Measurements from ENCODE around the gene TOP3A.
"Not testable (repeated sequence)": the region's sequence is repeated elsewhere in the genome, so short reads cannot be mapped to it uniquely, and the experiment has no call there.

Gene TOP3A

DNA sequence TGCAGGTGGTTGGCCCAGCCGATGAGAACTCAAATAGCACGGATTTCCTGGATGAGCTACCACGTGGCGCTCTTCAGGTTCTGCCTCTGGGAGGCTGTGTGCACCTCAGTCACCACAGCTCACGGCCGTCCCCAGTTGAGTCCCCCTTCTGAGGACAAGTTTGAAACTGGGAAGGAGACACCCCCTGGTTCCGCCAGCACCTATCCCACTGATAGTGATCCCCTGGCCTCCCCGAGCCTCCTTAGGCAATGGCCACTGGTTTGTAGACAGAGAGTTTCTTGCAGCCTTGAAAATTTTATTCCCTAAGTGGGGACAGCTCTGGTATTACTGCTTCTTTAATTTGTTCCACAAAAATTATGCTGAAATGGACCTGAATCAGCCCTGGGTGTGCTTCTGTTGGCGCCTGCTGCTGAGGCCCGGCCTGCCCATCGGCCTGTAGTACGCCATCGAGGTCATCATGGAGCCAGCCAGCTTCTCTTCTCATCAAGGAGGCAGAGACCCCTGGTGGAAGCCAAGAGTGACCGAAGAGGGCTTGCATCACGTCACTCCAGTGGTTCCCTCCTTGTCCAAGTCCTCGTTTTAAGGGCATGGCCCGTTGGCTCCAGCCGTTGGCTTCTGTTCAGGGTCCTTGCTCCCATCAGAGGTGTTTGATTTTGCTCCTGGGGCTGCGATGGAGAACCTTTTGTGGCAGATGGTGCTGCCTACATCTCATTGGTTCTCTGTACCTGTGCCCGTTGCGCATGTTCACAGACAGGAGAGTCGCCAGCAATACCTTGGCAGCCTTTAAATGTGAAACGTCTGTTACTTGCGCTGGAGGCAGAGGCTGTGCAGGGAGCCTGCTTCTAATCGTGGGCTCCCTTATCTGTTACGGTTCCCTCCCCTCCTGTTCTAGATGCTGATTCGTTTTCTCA lies 9.6 kb upstream of the TOP3A start:
- DNase-seq (ENCODE audit: low read depth in 3 of 3): no peak

DNA sequence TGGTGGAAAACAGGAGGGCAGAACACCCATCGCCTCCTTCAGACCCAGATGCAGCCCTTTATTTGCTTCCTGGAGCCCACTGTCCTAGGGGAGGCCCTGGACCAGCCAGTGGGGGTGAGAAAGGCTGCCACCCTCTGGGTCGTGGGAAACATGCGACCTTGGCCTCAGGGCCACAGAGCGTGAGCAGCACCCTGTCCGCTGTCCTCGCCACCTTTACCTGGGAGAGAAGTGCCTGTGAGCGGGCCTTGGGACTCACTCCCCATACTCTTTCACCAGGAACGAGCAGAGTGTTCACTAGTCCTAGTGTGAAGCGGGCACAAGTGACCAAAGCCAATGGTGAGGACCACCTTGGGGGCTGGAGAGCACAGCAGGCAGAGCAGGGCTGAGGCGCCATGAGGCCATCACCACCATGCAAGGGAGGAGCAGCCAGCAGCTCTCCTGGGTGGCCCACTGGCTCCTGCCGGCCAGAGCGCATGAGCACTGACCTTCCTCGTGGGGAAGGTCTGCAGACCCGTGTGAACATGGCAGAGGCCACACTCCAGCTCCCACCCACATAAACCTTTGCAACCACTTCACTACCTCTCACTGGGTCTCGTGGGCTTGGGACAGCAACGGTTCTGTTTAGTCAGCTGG lies 8.8 kb upstream of the TOP3A start:
- no peak for DNase-seq (ENCODE audit: low read depth in 3 of 3)

DNA sequence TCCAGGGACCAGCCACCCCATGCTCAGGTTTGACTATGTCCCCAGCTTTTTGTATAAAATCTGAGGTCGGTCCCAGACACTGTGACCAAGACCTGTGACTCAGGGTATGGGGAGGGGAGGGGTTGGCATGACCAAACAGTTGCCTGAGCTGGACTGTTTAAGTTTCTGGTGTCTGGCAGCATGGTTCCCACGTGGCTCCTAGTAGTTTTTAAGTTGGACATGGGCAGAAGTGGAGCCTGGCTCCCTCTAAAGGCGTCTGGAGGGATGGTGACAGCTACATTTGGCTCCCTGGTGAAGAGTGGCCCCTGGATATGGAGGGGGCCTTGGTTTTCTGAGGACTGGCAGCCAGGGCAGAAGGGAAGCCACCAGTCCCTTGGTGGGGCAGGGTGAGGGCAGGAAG lies 8.2 kb upstream of the TOP3A start:
- no peak for DNase-seq (ENCODE audit: low read depth in 3 of 3)

DNA sequence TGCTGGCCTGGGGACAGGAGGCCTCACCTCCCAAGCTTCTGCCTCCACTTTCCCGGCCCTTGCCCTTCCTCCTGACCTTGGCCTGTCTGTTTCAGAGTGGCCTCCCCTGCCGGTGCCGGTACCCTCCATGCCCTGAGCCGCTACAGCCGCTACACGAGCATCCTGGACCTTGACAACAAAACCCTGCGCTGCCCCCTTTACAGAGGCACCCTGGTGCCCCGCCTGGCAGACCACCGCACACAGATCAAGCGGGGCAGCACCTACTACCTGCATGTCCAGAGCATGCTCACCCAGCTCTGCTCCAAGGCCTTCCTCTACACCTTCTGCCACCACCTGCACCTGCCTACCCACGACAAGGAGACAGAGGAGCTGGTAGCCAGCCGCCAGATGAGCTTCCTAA lies 7.7 kb upstream of the TOP3A start:
- no peak for DNase-seq (ENCODE audit: low read depth in 3 of 3)

DNA sequence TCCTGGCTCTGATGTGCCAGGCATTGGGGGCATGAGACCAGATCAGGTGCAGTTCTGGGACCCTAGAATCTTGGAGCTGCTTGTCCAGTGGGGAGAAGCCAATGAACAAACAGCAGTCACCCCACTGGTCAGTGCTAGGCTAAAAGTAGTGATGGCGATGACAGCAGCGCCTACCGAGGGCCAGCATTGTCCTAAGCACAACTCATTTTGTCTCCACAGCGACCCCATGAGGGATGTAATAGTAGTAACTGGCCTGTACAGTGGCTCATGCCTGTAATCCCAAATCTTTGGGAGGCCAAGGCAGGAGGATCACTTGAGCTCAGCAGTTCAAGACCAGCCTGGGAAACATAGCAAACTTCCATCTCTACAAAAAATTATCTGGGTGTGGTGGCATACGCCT lies 6.5 kb upstream of the TOP3A start:
- no peak for DNase-seq (ENCODE audit: low read depth in 3 of 3)

DNA sequence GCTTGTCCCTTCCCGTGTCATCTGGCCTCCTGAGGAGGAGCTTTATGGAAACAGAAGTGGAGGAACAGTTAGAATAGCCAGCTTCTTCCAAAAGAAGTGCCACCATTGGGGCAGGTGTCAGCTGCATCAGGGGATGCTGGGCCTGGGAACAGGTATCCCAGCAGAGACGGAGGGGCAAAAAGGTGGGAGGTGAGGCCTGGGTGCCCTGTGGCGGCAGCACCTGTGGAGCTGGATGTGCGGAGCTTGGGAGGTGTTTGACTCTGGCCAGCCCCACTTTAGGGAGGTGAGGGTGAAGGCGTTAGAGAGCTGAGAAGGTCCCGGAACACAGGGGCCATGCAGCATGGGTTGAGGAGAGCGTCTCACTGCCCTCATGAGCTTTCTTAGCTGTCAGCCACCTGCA lies 5.5 kb upstream of the TOP3A start:
- no peak for DNase-seq (ENCODE audit: low read depth in 3 of 3)

DNA sequence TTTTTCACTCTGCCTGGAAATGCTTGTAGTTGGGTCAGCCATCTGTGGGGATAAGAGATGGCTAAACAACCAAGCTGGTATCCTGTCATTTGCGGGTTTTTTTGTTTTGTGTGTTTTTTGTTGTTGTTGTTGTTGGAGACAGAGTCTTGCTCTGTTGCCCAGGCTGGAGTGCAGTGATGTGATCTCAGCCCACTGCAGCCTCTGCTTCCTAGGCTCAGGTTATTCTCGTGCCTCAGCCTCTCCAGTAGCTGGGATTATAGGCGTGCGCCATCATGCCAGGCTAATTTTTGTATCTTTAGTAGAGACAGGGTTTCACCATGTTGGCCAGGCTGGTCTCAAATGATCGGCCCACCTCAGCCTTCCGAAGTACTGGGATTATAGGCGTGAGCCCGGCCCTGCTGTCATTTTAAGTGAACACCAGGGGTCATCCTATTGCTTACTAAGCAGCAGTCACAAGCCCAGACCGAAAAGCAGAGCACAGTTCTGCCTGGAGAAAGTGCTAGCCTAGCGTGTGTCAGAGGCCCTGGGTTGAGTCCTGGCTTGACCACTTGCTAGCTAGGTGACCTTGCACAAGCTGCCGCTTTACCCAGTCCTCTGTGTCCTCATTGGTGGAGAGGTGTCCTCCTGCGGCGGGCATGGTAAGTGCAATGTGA lies 4.9 kb upstream of the TOP3A start:
- DNase-seq (ENCODE audit: low read depth in 3 of 3): no peak

DNA sequence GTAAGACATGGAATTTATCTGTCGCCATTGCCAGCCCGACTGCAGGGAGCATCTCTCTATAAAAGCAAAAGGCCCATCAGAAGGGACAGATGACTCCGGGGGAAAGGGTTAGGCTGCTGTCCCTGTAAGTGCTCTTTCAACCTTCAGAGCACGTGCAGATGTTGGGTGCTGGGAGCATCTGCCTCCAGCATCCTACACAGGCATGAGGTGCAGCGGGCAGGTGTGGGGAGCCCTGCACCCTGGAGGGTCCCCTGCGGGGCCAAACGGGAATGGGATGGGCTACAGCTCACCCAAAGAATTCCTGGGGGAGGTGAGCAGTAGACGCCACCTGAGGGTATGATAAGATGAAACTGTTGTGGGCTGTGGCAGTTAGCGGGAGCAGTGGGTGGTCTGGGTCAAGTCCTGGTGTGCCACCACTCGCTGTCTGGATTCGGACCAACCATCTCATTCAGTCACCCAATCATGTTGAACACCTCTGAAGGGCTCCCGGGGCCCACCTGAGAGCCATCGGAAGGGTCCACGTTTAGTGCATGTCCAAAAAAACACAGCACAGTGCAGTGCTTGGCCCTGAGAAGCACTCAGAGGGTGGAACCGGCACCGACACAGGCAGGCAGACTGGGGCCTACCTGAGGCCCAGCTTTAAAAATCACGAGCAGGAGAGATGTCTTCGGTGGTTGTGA lies 4.1 kb upstream of the TOP3A start:
- DNase-seq (ENCODE audit: low read depth in 3 of 3): no peak

DNA sequence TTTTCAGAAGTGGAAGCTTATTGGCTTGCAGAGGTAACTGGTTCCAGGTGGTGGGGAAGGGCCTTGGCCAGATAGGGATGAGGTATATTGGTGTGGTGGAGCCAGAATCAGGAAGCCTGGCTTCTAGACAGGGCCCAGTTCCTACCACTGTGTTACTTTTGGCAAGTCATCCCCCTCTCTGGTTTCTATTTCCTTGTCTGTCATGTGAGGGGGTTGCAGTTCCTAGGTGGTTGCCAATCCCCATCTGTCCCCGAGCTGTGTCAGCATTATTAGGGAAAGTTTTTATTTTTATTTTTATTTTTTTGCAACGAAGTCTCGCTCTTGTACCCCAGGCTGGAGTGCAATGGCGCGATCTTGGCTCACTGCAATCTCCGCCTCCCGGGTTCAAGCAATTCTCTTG lies 3.3 kb upstream of the TOP3A start:
- DNase-seq (ENCODE audit: low read depth in 3 of 3): no peak

DNA sequence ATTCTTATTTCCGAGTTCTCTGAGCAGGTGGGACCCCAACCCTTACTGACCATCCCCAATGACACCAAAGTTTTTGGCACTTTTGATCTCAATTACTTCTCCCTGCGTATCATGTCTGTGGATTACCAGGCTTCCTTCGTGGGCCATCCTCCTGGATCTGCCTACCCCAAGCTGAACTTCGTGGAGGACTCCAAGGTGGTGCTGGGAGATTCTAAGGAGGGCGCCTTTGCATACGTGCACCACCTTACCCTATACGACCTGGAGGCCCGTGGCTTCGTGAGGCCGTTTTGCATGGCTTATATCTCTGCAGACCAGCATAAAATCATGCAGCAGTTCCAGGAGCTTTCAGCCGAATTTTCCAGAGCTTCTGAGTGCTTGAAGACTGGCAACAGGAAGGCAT lies 1.2 kb upstream of the TOP3A start:
- DNase-seq (ENCODE audit: low read depth in 3 of 3): no peak

DNA sequence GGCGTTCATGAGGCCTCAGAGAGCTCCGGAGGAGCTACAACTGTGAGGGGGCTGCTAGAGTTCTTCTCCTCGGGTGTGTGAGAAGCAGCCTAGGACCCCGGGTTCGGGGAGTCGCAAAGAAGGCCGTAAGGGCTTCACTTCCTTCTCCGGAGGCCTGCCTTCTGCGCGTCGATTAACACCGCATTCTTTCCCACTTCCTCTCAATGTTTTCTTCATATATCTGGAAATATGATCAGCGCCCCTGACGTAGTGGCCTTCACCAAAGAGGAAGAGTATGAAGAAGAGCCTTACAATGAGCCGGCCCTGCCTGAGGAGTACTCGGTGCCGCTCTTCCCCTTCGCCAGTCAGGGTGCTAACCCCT lies 748 bp upstream of the TOP3A start:
- peak in 2 of 3 experiments; percentile 7 to 18 for DNase-seq (ENCODE audit: low read depth in 3 of 3)

DNA sequence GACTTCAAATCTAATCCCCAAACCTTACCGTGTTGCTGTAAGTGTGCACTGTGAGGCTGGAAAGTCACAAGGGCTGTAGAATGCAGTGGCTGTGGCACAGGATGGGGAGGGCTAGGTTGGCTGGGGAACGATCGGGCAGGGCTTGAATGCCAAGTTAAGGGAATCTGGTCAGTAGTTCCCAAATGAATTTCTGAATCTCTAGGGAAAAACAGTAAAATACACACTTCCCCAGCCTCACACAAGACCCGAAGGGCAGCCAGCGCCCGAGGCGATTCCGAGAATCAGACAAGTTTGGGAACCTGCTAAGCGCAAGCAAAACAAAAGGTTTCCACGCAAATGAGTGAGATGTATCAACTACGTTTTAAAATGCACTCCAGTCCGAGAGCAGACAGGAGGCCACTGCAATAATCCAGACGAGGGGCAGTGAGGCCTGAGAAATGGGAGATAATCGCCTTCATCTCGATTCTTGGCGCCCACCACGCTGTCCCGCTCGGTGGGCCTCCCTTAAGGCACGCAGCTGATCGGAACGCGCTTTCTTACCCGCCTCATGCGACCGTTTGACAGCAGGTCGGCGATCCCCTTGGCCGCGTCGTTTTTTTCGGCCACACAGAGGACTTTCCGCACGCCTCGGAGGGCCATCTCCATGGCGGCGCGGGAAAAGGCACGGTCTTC lies 599 bp downstream of the TOP3A start:
- DNase-seq (ENCODE audit: low read depth in 3 of 3): no peak

DNA sequence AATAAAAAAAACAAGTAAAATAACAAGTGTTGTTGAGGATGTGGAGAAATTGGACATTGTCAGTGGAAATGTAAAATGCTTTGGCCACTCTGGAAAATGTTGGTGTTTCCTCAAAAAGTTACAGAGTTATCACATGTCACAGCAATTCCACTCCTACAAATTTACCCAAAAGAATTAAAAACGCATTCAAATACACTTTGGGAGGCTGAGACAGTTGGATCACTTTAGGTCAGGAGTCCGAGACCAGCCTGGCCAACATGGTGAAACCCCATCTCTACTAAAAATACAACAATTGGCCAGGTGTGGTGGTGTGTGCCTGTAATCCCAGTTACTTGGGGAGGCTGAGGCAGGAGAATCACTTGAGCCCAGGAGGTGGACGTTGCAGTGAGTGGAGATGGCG lies 5.6 kb downstream of the TOP3A start:
- DNase-seq (ENCODE audit: low read depth in 3 of 3): no peak

DNA sequence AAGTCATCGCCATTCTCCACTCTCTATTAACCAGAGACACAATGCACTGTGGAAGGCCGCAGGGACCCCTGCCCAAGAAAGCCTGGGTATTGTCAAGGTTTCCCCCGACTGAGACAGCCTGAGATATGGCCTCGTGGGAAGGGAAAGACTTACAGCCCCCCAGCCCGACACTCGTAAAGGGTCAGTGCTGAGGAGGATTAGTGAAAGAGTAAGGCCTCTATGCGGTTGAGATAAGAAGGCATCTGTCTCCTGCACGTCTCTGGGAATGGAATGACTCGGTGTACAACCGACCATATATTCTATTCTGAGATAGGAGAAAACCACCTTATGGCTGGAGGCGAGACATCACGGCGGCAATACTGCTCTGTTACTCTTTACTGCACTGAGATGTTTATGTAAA lies 11.6 kb downstream of the TOP3A start:
- DNase-seq (ENCODE audit: low read depth in 3 of 3): not testable (repeated sequence)

DNA sequence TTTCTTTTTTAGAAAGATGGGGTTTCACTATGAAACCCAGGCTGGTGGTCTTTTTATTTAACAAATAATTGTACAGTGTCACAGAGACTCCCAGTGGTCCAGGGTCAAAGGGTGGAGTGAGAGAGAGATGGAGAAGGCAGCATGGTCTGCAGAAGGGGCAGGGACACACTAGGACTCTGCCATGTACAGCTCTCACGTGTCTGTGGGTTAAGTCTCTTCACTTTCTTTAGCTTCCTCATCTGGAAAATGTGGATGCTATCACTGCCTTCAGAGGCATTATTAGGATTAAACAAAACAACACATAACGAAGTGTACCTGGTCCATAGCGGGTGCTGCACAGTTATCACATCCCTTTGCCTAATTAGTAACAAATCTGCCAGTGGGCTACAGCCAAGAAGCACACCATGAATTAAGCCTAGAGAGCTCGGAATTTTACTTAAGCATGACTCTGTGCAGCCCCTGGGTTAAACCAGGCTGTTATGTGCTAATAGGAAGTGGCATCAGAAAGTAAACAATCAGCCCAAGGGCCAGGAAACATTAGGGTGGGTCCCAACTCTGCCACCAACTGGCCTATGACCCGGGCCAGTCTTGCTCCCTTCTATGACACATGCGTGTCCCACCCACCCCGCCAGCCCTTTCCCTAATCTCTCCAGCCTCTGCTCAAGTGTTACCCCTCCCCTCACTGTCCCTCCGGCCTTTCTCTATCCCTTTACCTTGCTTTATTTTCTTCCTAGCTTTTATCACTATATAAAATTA lies 13.9 kb downstream of the TOP3A start:
- no peak for DNase-seq (ENCODE audit: low read depth in 3 of 3)

DNA sequence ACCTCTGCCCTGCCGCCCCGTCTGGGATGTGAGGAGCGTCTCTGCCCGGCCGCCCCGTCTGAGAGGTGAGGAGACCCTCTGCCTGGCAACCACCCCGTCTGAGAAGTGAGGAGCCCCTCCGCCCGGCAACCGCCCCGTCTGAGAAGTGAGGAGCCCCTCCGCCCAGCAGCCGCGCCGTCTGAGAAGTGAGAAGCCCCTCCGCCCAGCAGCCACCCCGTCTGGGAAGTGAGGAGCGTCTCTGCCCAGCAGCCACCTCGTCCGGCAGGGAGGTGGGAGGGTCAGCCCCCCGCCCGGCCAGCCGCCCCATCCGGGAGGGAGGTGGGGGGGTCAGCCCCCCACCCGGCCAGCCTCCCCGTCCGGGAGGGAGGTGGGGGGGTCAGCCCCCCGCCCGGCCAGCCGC lies 16.7 kb downstream of the TOP3A start:
- not testable (repeated sequence) for DNase-seq (ENCODE audit: low read depth in 3 of 3)

DNA sequence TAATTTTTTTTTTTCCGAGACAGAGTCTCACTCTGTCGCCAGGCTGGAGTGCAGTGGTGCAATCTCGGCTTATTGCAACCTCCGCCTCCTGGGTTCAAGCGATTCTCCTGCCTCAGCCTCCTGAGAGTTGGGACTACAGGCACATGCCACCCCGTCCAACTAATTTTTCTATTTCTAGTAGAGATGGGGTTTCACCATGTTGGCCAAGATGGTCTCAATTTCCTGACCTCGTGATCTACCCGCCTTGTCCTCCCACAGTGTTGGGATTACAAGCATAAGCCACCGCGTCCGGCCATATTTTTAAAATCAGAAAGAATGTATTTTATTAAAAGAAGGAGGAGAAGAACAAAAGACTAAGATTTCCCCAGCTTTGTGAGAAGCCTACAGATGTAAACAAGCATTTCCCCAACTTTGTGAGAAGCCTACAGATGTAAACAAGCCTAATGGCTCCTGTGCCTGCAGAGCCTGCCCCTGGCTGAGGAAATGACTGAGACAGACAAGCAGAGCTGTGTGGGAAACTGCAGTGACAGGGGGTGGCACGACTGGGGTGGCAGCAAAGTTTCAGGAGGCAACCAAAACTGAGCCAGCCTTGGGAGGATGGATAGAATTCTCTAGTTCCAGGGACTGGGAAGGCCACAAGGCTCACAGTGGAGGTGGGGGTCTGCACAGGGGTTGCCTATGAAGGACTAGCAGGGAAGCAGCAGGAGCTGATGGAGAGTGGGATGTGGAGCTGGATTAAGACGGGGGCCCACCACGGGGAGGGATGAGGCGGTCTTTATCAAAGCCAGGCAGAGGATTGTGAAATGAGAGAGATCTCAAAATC lies 22.9 kb downstream of the TOP3A start:
- no peak for DNase-seq (ENCODE audit: low read depth in 3 of 3)

DNA sequence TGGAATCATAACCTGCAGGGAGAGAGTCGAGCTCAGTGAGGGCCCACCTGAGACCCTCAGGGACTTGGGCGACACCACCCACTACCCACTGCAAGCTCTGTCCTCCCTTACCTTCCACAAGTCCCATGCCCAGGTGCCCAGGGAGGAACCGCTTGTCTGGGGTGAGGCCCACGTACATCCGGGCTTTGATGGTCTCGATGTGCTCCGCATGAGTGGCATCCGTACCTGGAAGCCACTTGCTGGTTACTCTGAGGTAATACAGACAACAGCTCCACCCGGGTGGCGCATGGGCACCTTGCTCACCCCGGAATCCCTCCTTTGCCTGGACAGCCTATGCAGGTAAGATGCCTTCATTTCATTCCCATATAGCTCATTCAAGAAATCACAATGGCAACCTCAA lies 29.5 kb downstream of the TOP3A start:
- DNase-seq (ENCODE audit: low read depth in 3 of 3): no peak

DNA sequence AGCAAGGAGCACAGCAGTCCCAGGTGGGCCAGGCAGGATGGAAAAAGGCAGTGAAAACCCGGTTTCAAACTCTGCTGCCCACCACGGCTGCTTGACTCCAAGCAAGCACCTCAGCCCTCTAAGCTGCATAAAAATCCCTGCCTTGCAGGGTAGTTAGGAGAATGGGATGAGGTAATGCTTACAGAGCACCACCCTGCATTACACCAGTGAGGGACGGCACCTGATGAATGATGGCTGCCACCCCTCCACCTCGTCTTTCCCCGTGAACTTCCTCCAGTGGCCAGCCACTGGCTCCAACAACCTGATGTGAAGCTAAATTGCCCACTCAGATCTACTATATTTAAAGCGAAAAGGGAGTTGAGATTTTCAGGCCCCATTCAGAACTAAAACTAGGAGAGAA lies 33.0 kb downstream of the TOP3A start:
- no peak for DNase-seq (ENCODE audit: low read depth in 3 of 3)

DNA sequence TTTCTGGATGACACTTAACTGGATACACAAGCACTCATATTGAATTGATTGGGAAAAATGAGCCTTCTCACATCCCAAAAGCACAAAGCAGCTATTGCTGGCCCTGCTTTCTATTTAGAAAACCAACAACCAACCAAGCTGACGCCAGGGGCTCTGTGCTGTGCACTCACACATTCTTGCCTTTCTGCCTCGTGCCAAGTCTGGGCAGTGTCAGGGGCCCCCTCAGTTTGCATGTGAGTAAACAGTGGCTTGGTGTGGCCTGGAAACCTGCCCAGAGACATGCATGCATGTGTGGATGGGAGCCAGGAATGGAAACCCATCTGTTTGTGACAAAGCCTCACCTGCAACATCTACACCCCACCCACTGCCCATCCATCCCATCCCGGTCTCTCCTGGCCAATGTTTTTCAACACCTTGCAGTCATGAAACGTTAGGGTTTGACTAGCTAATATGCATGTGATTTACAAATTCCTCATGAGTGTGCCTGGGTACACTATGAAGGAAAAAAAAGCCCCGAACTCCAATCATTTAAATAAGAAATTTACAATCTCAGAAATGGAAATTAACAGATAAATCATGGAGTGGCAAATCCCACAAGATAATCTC lies 33.9 kb downstream of the TOP3A start:
- no peak for DNase-seq (ENCODE audit: low read depth in 3 of 3)
